Gastrocnemius medialis (tissue), 4 donors: Measurements from ENCODE around the gene TK2. TPM values are rescaled to one million over a fixed set of nuclear protein-coding genes. Genes with fewer than 3 reads are reported as not detected.

Source experiments
- ATAC-seq, 2 donors: fragments of 150-250 bp; one replicate each; pipeline ENCODE4 v1.9.1; 2016
- DNase-seq, 2 donors: peaks; one replicate each; pipeline ENCODE4 v3.0.0-alpha.2; 2019
- H3K27ac ChIP-seq, 4 donors: fragments of 200-600 bp; sonication (generic); 1 replicate in 1 of 4; 2 replicates in 3 of 4; pipeline ENCODE4 v1.5.1; 2016 to 2018; ENCODE audit warnings: mild to moderate bottlenecking in 2 of 4, moderate library complexity in 1 of 4
- H3K27me3 ChIP-seq, 3 donors: fragments of 200-600 bp; sonication (generic) in 2 of 3; 1 replicate in 1 of 3; 2 replicates in 2 of 3; pipeline versions ENCODE4 v1.5.1 to v1.6.0; 2016 to 2019; ENCODE audit warnings: mild to moderate bottlenecking in 1 of 3, moderate library complexity in 1 of 3
- H3K36me3 ChIP-seq, 2 donors: fragments of 200-600 bp; sonication (generic) in 1 of 2; one replicate each; pipeline ENCODE4 v1.5.1; 2017 to 2018
- H3K4me1 ChIP-seq, 2 donors: fragments of 200-600 bp; sonication (generic) in 1 of 2; one replicate each; pipeline ENCODE4 v1.5.1; 2016 to 2017; ENCODE audit warnings: mild to moderate bottlenecking in 2 of 2
- H3K4me3 ChIP-seq, 4 donors: fragments of 200-600 bp; sonication (generic) in 3 of 4; 1 replicate in 1 of 4; 2 replicates in 3 of 4; pipeline ENCODE4 v1.5.1; 2016 to 2019; ENCODE audit warnings: mild to moderate bottlenecking in 2 of 4
- H3K9me3 ChIP-seq, 3 donors: fragments of 200-600 bp; sonication (generic) in 2 of 3; 1 replicate in 1 of 3; 2 replicates in 2 of 3; pipeline ENCODE4 v1.5.1; 2016 to 2019
- POLR2A ChIP-seq, 2 donors: fragments of 450-650 bp; IDR thresholded peaks; one replicate each; pipeline ENCODE4 v1.6.1; 2017; ENCODE audit warnings: antibody characterized with exemption in 2 of 2, mild to moderate bottlenecking in 2 of 2, moderate library complexity in 2 of 2
- in situ Hi-C, 4 donors: fragments of 200-750 bp; cut with MboI; loops; one replicate each; pipeline versions ENCODE4 v1.15.0 to v1.8.0; 2017; ENCODE audit warnings: low sequenced_read_pairs in 4 of 4
- intact Hi-C: fragments of 100-400 bp; cut with DNase I; formaldehyde crosslinking; loops from one replicate; pipeline ENCODE4 v1.15.1; 2023; ENCODE audit warnings: low total_unique reads
- total RNA-seq, 4 donors: library from RNA; depleted of rRNA; stranded (reverse); fragments of >200 nt; gene quantifications; one replicate each; pipeline versions ENCODE4 v1.1.0 to v1.2.3, GENCODE V29; 2016
- TF ChIP-seq, protein P1 (sequence below), 5 experiments: fragments of 450-650 bp in 3 of 5; fragments of 200-600 bp in 2 of 5; sonication (generic) in 2 of 5; IDR thresholded peaks in 4 of 5; conservative IDR thresholded peaks in 1 of 5; 1 replicate in 4 of 5; 2 replicates in 1 of 5; pipeline ENCODE4 v1.5.1; 2016 to 2019; ENCODE audit warnings: antibody characterized with exemption in 5 of 5, mild to moderate bottlenecking in 3 of 5, moderate library complexity in 3 of 5

TK2 gene
- total RNA-seq, 4 donors from 2014 or later, result 10.6 to 22.7 (median 15.5) TPM

DNA sequence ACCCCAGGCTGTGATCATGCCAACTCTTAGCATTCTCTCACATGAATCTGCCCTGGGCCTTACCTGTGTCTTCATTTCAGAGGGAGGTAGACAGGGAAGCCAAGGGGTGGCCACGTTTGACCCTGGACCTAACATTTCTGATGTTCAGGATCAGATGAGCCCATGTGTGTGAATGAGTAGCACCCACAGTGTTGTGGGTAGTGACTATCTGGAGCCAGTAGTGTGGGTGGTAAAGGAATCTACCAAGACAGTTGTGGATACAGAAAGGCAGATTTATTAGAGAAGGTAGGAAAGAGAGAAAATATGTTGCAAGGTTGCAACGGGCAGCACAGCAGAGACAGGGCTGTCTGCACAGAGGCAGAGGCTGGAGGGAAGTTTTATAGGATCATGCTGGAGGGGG, 60.5 kb downstream of the TK2 start:
- H3K4me3 ChIP-seq, result no peak overlapping the region
- no peaks in the 10 kb centered on the region for H3K9me3 ChIP-seq
- H3K4me1 ChIP-seq, result no peaks in the 10 kb centered on the region
- intact Hi-C loops (loop anchor here (10.0 kb wide), 1 partner anchor 385 kb away; no protein-coding TSS in a partner anchor), in situ Hi-C loops (no loop called here)
- no peak overlapping the region for H3K27ac ChIP-seq
- ATAC-seq (no peak), DNase-seq (peak in 1 of 2 donors; percentile 4)
- TF ChIP-seq, protein P1, sequence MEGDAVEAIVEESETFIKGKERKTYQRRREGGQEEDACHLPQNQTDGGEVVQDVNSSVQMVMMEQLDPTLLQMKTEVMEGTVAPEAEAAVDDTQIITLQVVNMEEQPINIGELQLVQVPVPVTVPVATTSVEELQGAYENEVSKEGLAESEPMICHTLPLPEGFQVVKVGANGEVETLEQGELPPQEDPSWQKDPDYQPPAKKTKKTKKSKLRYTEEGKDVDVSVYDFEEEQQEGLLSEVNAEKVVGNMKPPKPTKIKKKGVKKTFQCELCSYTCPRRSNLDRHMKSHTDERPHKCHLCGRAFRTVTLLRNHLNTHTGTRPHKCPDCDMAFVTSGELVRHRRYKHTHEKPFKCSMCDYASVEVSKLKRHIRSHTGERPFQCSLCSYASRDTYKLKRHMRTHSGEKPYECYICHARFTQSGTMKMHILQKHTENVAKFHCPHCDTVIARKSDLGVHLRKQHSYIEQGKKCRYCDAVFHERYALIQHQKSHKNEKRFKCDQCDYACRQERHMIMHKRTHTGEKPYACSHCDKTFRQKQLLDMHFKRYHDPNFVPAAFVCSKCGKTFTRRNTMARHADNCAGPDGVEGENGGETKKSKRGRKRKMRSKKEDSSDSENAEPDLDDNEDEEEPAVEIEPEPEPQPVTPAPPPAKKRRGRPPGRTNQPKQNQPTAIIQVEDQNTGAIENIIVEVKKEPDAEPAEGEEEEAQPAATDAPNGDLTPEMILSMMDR (IDR thresholded peaks at IDR 0.05 in 4 of 5, conservative IDR thresholded peaks at IDR 0.05 in 1 of 5), result no peak
- no peak for TF ChIP-seq POLR2A (IDR thresholded peaks at IDR 0.05)
- no peaks in the 10 kb centered on the region for H3K27me3 ChIP-seq
- no peaks in the 10 kb centered on the region for H3K36me3 ChIP-seq

DNA sequence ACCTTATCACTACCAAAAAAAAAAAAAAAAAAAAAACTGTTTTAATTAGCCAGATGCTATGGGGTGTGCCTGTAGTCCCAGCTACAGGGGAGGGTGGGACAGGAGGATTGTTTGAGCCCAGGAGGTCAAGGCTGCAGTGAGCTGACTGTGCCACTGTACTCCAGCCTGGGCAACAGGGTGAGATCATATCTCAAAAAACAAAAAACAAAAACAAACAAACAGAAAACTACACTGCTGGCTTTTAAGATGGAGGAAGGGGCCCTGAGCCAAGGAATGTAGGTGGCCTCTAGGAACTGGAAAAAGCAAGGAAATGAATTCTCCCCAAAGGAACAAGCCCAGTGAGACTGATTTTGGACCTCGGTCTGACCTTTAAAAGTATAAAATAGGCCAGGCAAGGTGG, 61.4 kb downstream of the TK2 start:
- no peak for DNase-seq
- no peak overlapping the region for H3K4me3 ChIP-seq
- no peak overlapping the region for H3K27ac ChIP-seq
- H3K4me1 ChIP-seq, result no peaks in the 10 kb centered on the region
- TF ChIP-seq, protein P1 (IDR thresholded peaks at IDR 0.05 in 4 of 5, conservative IDR thresholded peaks at IDR 0.05 in 1 of 5), result no peak
- TF ChIP-seq POLR2A (IDR thresholded peaks at IDR 0.05), result no peak
- in situ Hi-C loops, result no loop called here
- no peaks in the 10 kb centered on the region for H3K9me3 ChIP-seq
- H3K27me3 ChIP-seq, result no peaks in the 10 kb centered on the region
- intact Hi-C loops, result loop anchor here (10.0 kb wide), 1 partner anchor 386 kb away; no protein-coding TSS in a partner anchor
- H3K36me3 ChIP-seq, result no peaks in the 10 kb centered on the region
- ATAC-seq, result no peak

DNA sequence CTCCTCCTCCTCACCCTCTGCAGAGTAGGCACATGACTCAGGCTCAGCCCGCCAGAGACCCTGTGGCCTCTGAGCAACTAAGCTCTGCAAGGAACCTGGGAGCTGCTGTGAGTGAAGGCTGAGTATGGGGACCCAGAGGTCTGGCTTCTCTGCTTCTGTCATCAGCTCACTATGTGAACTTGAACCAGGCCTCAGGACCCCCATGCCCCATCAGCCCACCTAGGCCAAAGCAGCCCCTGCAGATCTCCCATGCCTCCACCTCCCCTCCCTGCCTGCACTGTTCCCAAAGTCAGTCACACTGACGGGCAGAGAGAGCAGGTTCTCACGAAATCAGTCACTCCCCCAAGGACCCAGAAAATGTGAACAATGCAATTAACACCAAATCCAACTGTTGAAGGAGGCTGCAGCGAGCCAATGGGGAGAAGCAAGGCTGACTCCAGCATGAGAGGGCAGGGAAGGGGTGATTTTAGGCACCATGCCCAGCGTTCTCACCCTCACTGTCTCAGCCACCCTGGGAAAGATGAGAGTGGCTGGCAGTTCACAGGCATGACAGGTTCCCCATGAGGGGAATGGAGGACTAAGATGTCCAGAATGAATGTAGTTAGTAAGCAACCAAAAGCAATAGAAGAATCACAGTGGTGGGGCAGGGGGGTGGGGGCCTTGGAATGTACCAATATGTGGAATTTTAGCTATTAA, 62.2 kb downstream of the TK2 start:
- Histone ChIP-seq H3K4me3 (no peak overlapping the region), H3K36me3 (no peaks in the 10 kb centered on the region), H3K27ac (no peak overlapping the region), H3K9me3 (no peaks in the 10 kb centered on the region), H3K27me3 (no peaks in the 10 kb centered on the region), H3K4me1 (no peaks in the 10 kb centered on the region)
- DNase-seq (peak in 1 of 2 donors; percentile 9), ATAC-seq (no peak)
- TF ChIP-seq, protein P1 (IDR thresholded peaks at IDR 0.05 in 4 of 5, conservative IDR thresholded peaks at IDR 0.05 in 1 of 5), result no peak
- intact Hi-C loops, result loop anchor here (10.0 kb wide), 1 partner anchor 387 kb away; no protein-coding TSS in a partner anchor
- in situ Hi-C loops, result no loop called here

DNA sequence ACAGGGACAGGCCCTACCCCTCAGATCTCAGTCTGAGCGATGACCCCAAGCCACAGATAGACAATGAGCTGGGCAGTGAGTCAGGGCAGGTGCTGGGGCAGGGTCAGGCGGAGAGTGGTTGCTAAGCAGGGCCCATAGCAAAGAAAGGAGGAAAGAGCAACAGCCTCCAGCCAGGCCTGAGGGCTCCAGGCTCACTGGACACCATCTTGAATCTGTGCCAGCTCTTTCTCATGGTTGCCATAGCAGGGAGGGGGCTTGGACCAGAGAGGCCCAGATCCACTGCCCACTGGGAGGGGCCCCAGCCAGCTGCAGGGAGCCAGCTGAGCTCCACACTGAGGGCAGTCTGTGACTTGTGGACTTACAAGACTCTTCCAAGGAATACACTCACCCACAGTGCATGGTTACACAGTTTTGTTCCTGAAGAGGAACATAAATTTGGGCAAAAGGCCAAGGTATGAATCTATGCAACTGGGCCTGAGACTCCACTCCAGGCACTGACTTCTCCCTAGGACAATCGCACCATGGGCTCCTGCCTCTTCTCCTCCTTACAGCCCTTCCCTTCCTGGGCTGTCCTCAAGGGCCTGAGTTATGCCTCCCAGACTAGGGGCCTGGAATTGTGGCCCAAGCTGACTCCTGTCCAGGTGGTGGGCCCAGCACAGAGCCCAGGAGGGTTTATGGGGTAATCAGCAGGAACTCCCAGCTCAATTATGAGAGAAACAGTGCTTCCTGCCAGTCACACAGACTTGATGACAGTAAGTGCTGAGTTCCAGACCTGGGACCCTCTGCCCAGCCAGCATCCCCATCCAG, 62.9 kb downstream of the TK2 start:
- intact Hi-C loops (loop anchor here (10.0 kb wide), 1 partner anchor 388 kb away; no protein-coding TSS in a partner anchor), in situ Hi-C loops (no loop called here)
- peak; percentile 20 to 49 for ATAC-seq

More for the DNA sequence above, 62.9 kb downstream of the TK2 start:
- Histone ChIP-seq H3K36me3 (no peaks in the 10 kb centered on the region), H3K27ac (no peak overlapping the region), H3K4me1 (no peaks in the 10 kb centered on the region), H3K27me3 (no peaks in the 10 kb centered on the region), H3K9me3 (no peaks in the 10 kb centered on the region), H3K4me3 (no peak overlapping the region)
- TF ChIP-seq, protein P1 (IDR thresholded peaks at IDR 0.05 in 4 of 5, conservative IDR thresholded peaks at IDR 0.05 in 1 of 5), result no peak
- DNase-seq, result peak in 1 of 2 donors; percentile 28
